ENCODE measurements around the gene KANK3. TPM values are rescaled to one million over a fixed set of nuclear protein-coding genes. Genes with fewer than 3 reads are reported as not detected.
"Not testable (repeated sequence)": the region's sequence is repeated elsewhere in the genome, so short reads cannot be mapped to it uniquely, and the experiment has no call there.

The KANK3 gene
- total and polyA plus RNA-seq, 2 donors = 3.3 to 6.0 TPM

GRCh38 chr19:8314981-8315640, 28.0 kb downstream of the KANK3 start:
- not testable (repeated sequence) for H3K9me3 ChIP-seq (ENCODE audit: control insufficient read depth in 2 of 2, insufficient read depth in 1 of 2, low read length in 1 of 2); H3K4me3 ChIP-seq (ENCODE audit: low read length in 2 of 2); DNase-seq (ENCODE audit: low read depth in 6 of 9, low spot score in 9 of 9); H3K27me3 ChIP-seq (ENCODE audit: control insufficient read depth in 2 of 2, insufficient read depth in 1 of 2, low read length in 1 of 2); H3K27ac ChIP-seq (ENCODE audit: low read depth in 1 of 2, low read length in 1 of 2)
- H3K4me1 ChIP-seq (ENCODE audit: control insufficient read depth in 2 of 2, insufficient read depth in 2 of 2, low read length in 2 of 2) = peaks cover under 1 to 18% of the 10 kb centered on the region in 2 donors
- H3K36me3 ChIP-seq (ENCODE audit: control insufficient read depth in 2 of 2, insufficient read depth in 2 of 2, low read length in 1 of 2) = peaks cover 54 to 56% of the 10 kb centered on the region in 2 donors
- 95% methylated on average over 11 of the region's 11 CpGs for WGBS

GRCh38 chr19:8311461-8312260, 31.4 kb downstream of the KANK3 start:
- DNase-seq (ENCODE audit: low read depth in 6 of 9, low spot score in 9 of 9) = no peak
- Histone ChIP-seq H3K27ac (ENCODE audit: low read depth in 1 of 2, low read length in 1 of 2) (no peak overlapping the region), H3K4me3 (ENCODE audit: low read length in 2 of 2) (no peak overlapping the region), H3K27me3 (ENCODE audit: control insufficient read depth in 2 of 2, insufficient read depth in 1 of 2, low read length in 1 of 2) (no peaks in the 10 kb centered on the region), H3K9me3 (ENCODE audit: control insufficient read depth in 2 of 2, insufficient read depth in 1 of 2, low read length in 1 of 2) (no peaks in the 10 kb centered on the region), H3K36me3 (ENCODE audit: control insufficient read depth in 2 of 2, insufficient read depth in 2 of 2, low read length in 1 of 2) (peaks cover 54 to 60% of the 10 kb centered on the region in 2 donors), H3K4me1 (ENCODE audit: control insufficient read depth in 2 of 2, insufficient read depth in 2 of 2, low read length in 2 of 2) (peaks cover 14 to 26% of the 10 kb centered on the region in 2 donors)
- WGBS = 95% methylated on average over 16 of the region's 16 CpGs

- H3K36me3 ChIP-seq (ENCODE audit: control insufficient read depth in 2 of 2, insufficient read depth in 2 of 2, low read length in 1 of 2) = peaks cover 45 to 49% of the 10 kb centered on the region in 2 donors
- no peak for DNase-seq (ENCODE audit: low read depth in 6 of 9, low spot score in 9 of 9)
These were observed 32.6 kb downstream of the KANK3 start for GRCh38 chr19:8310342-8311055.

GRCh38 chr19:8308891-8309291, 34.2 kb downstream of the KANK3 start:
- Histone ChIP-seq H3K27me3 (ENCODE audit: control insufficient read depth in 2 of 2, insufficient read depth in 1 of 2, low read length in 1 of 2) (no peaks in the 10 kb centered on the region), H3K9me3 (ENCODE audit: control insufficient read depth in 2 of 2, insufficient read depth in 1 of 2, low read length in 1 of 2) (no peaks in the 10 kb centered on the region), H3K27ac (ENCODE audit: low read depth in 1 of 2, low read length in 1 of 2) (no peak overlapping the region), H3K4me3 (ENCODE audit: low read length in 2 of 2) (peak overlapping the region; percentile 57 to 80), H3K4me1 (ENCODE audit: control insufficient read depth in 2 of 2, insufficient read depth in 2 of 2, low read length in 2 of 2) (peaks cover 14 to 32% of the 10 kb centered on the region in 2 donors), H3K36me3 (ENCODE audit: control insufficient read depth in 2 of 2, insufficient read depth in 2 of 2, low read length in 1 of 2) (peaks cover 38 to 42% of the 10 kb centered on the region in 2 donors)
- WGBS = 92% methylated on average over 17 of the region's 17 CpGs
- no peak for DNase-seq (ENCODE audit: low read depth in 6 of 9, low spot score in 9 of 9)

More at GRCh38 chr19:8310342-8311055, 32.6 kb downstream of the KANK3 start:
- H3K4me1 ChIP-seq (ENCODE audit: control insufficient read depth in 2 of 2, insufficient read depth in 2 of 2, low read length in 2 of 2) = peaks cover 14 to 29% of the 10 kb centered on the region in 2 donors
- H3K27ac ChIP-seq (ENCODE audit: low read depth in 1 of 2, low read length in 1 of 2) = no peak overlapping the region
- no peaks in the 10 kb centered on the region for H3K27me3 ChIP-seq (ENCODE audit: control insufficient read depth in 2 of 2, insufficient read depth in 1 of 2, low read length in 1 of 2)
- WGBS = 98% methylated on average over 17 of the region's 17 CpGs
- no peaks in the 10 kb centered on the region for H3K9me3 ChIP-seq (ENCODE audit: control insufficient read depth in 2 of 2, insufficient read depth in 1 of 2, low read length in 1 of 2)
- H3K4me3 ChIP-seq (ENCODE audit: low read length in 2 of 2) = no peak overlapping the region

GRCh38 chr19:8307965-8308866, 34.8 kb downstream of the KANK3 start, which contains the start of gene CD320:
Gene CD320, minus strand, starts transcription at chr19:8308358. Its CDS starts 68 bp downstream, at chr19:8308290.
- Histone ChIP-seq H3K36me3 (ENCODE audit: control insufficient read depth in 2 of 2, insufficient read depth in 2 of 2, low read length in 1 of 2) (peaks cover 37 to 41% of the 10 kb centered on the region in 2 donors), H3K4me3 (ENCODE audit: low read length in 2 of 2) (peak within 1 kb of the TSS; percentile 57 to 80), H3K27me3 (ENCODE audit: control insufficient read depth in 2 of 2, insufficient read depth in 1 of 2, low read length in 1 of 2) (no peaks in the 10 kb centered on the region), H3K27ac (ENCODE audit: low read depth in 1 of 2, low read length in 1 of 2) (peak within 1 kb of the TSS in 1 of 2 donors; percentile 47), H3K4me1 (ENCODE audit: control insufficient read depth in 2 of 2, insufficient read depth in 2 of 2, low read length in 2 of 2) (peaks cover 14 to 32% of the 10 kb centered on the region in 2 donors), H3K9me3 (ENCODE audit: control insufficient read depth in 2 of 2, insufficient read depth in 1 of 2, low read length in 1 of 2) (peaks cover 0 to 1% of the 10 kb centered on the region in 2 donors)
- peak; percentile 74 to 94 (median 79) for DNase-seq (ENCODE audit: low read depth in 6 of 9, low spot score in 9 of 9)
- WGBS = 1% methylated on average over 63 of the region's 63 CpGs

GRCh38 chr19:8307400-8307964, 35.6 kb downstream of the KANK3 start:
- H3K4me3 ChIP-seq (ENCODE audit: low read length in 2 of 2) = peak overlapping the region; percentile 57 to 80
- no peak for DNase-seq (ENCODE audit: low read depth in 6 of 9, low spot score in 9 of 9)
- peaks cover 36 to 39% of the 10 kb centered on the region in 2 donors for H3K36me3 ChIP-seq (ENCODE audit: control insufficient read depth in 2 of 2, insufficient read depth in 2 of 2, low read length in 1 of 2)
- peaks cover 0 to 1% of the 10 kb centered on the region in 2 donors for H3K9me3 ChIP-seq (ENCODE audit: control insufficient read depth in 2 of 2, insufficient read depth in 1 of 2, low read length in 1 of 2)
- H3K4me1 ChIP-seq (ENCODE audit: control insufficient read depth in 2 of 2, insufficient read depth in 2 of 2, low read length in 2 of 2) = peaks cover 14 to 32% of the 10 kb centered on the region in 2 donors
- H3K27me3 ChIP-seq (ENCODE audit: control insufficient read depth in 2 of 2, insufficient read depth in 1 of 2, low read length in 1 of 2) = no peaks in the 10 kb centered on the region
- 53% methylated on average over 24 of the region's 24 CpGs for whole genome bisulfite sequencing
- H3K27ac ChIP-seq (ENCODE audit: low read depth in 1 of 2, low read length in 1 of 2) = no peak overlapping the region

- peaks cover 36 to 40% of the 10 kb centered on the region in 2 donors for H3K36me3 ChIP-seq (ENCODE audit: control insufficient read depth in 2 of 2, insufficient read depth in 2 of 2, low read length in 1 of 2)
These were observed 36.6 kb downstream of the KANK3 start for GRCh38 chr19:8306235-8307054.

More at GRCh38 chr19:8306235-8307054, 36.6 kb downstream of the KANK3 start:
- no peak overlapping the region for H3K27ac ChIP-seq (ENCODE audit: low read depth in 1 of 2, low read length in 1 of 2)
- no peak overlapping the region for H3K4me3 ChIP-seq (ENCODE audit: low read length in 2 of 2)
- H3K4me1 ChIP-seq (ENCODE audit: control insufficient read depth in 2 of 2, insufficient read depth in 2 of 2, low read length in 2 of 2) = peaks cover 14 to 32% of the 10 kb centered on the region in 2 donors
- 95% methylated on average over 17 of the region's 17 CpGs for WGBS
- DNase-seq (ENCODE audit: low read depth in 6 of 9, low spot score in 9 of 9) = no peak
- H3K27me3 ChIP-seq (ENCODE audit: control insufficient read depth in 2 of 2, insufficient read depth in 1 of 2, low read length in 1 of 2) = no peaks in the 10 kb centered on the region
- peaks cover 0 to 1% of the 10 kb centered on the region in 2 donors for H3K9me3 ChIP-seq (ENCODE audit: control insufficient read depth in 2 of 2, insufficient read depth in 1 of 2, low read length in 1 of 2)
